B cell (primary cell): ENCODE results near the gene ADAMTS2. TPM values are rescaled to one million over a fixed set of nuclear protein-coding genes. Genes with fewer than 3 reads are reported as not detected.

Experiments
- ATAC-seq: fragments of 200-7000 bp; cut with Tn5 transposase; one replicate; pipeline ENCODE4 v1.10.0; 2021; ENCODE audit warnings: low read depth, mild to moderate bottlenecking, moderate number of reproducible peaks, moderate library complexity
- CTCF ChIA-PET: fragments of 350-600 bp; sonication (Branson Sonifier 250); formaldehyde crosslinking; loops from one replicate; lab custom pipeline; 2021; ENCODE audit warnings: antibody characterized with exemption, inconsistent platforms; lab: Charles Lee
- POLR2A ChIA-PET: fragments of 350-600 bp; sonication (Branson Sonifier 250); formaldehyde crosslinking; loops from one replicate; lab custom pipeline; 2021; ENCODE audit warnings: antibody characterized with exemption; lab: Charles Lee
- DNase-seq: peaks from one replicate; pipeline ENCODE4 v3.0.0; 2013
- H2AFZ ChIP-seq: 2 replicates; pipeline ENCODE4 v1.6.1; 2012; ENCODE audit warnings: mild to moderate bottlenecking, low read depth, low read length; ENCODE audit not compliant: insufficient read depth, poor library complexity, severe bottlenecking
- H3K27ac ChIP-seq, 2 donors: 1 replicate in 1 of 2; 2 replicates in 1 of 2; pipeline ENCODE4 v1.5.1; 2012 to 2013; ENCODE audit warnings: low read length in 2 of 2, mild to moderate bottlenecking in 2 of 2, moderate library complexity in 1 of 2
- H3K27me3 ChIP-seq, 4 experiments: fragments of 200-600 bp in 1 of 4; sonication (generic) in 1 of 4; replicated peaks in 1 of 4; 1 replicate in 2 of 4; 2 replicates in 2 of 4; pipeline versions ENCODE4 v1.6.1 to v1.7.0; 2013 to 2016; ENCODE audit warnings: low read length in 3 of 4, mild to moderate bottlenecking in 2 of 4, mixed read lengths in 1 of 4, moderate library complexity in 1 of 4; ENCODE audit not compliant: insufficient read depth in 4 of 4, control insufficient read depth in 3 of 4; ENCODE audit errors: control extremely low read depth in 1 of 4
- H3K36me3 ChIP-seq, 2 experiments: replicated peaks in 1 of 2; 1 replicate in 1 of 2; 2 replicates in 1 of 2; pipeline versions ENCODE4 v1.6.1 to v1.7.1; 2013; ENCODE audit warnings: low read length in 1 of 2; ENCODE audit not compliant: insufficient read depth in 2 of 2, control insufficient read depth in 1 of 2; ENCODE audit errors: control extremely low read depth in 1 of 2, extremely low read depth in 1 of 2
- H3K4me1 ChIP-seq, 2 donors: fragments of 200-600 bp in 1 of 2; sonication (generic) in 1 of 2; 1 replicate in 1 of 2; 2 replicates in 1 of 2; pipeline versions ENCODE4 v1.5.1 to v1.6.1; 2013 to 2017; ENCODE audit warnings: low read length in 2 of 2; ENCODE audit not compliant: control insufficient read depth in 2 of 2, insufficient read depth in 2 of 2
- H3K4me2 ChIP-seq: replicated peaks from 2 replicates; pipeline ENCODE3; 2012; ENCODE audit warnings: mild to moderate bottlenecking, low read depth, low read length; ENCODE audit not compliant: poor library complexity, severe bottlenecking
- H3K4me3 ChIP-seq, 5 experiments: fragments of 200-600 bp in 1 of 5; sonication (generic) in 1 of 5; 1 replicate in 3 of 5; 2 replicates in 2 of 5; pipeline versions ENCODE4 v1.5.1 to v1.7.0; 2011 to 2016; ENCODE audit warnings: low read length in 4 of 5, mild to moderate bottlenecking in 4 of 5, low read depth in 2 of 5, control low read depth in 1 of 5, moderate library complexity in 1 of 5; ENCODE audit not compliant: insufficient read depth in 1 of 5; ENCODE audit errors: control extremely low read depth in 1 of 5, extremely low read depth in 1 of 5
- H3K79me2 ChIP-seq: fragments of 200-600 bp; sonication (generic); one replicate; pipeline ENCODE4 v1.6.0; 2016; ENCODE audit warnings: low read length; ENCODE audit not compliant: control insufficient read depth, insufficient read depth
- H3K9ac ChIP-seq: fragments of 200-600 bp; sonication (generic); 2 replicates; pipeline ENCODE4 v1.6.1; 2017; ENCODE audit warnings: mild to moderate bottlenecking, low read length, moderate library complexity
- H3K9me3 ChIP-seq, 3 donors: one replicate each; pipeline versions ENCODE4 v1.6.1 to v1.7.1; 2013; ENCODE audit warnings: low read length in 2 of 3; ENCODE audit not compliant: control insufficient read depth in 2 of 3, insufficient read depth in 1 of 3; ENCODE audit errors: control extremely low read depth in 1 of 3
- H4K20me1 ChIP-seq: 2 replicates; pipeline ENCODE4 v1.6.0; 2012; ENCODE audit warnings: mild to moderate bottlenecking, low read length; ENCODE audit not compliant: insufficient read depth, control insufficient read depth, poor library complexity, severe bottlenecking
- H3K27ac Mint-ChIP-seq: one replicate; pipeline ENCODE4 v1.8.0; 2021; ENCODE audit warnings: mixed read lengths
- H3K27me3 Mint-ChIP-seq: one replicate; pipeline ENCODE4 v1.8.0; 2021; ENCODE audit warnings: mixed read lengths
- H3K4me1 Mint-ChIP-seq: one replicate; pipeline ENCODE4 v1.8.0; 2021; ENCODE audit warnings: mixed read lengths
- H3K4me3 Mint-ChIP-seq: one replicate; pipeline ENCODE4 v1.8.0; 2021; ENCODE audit warnings: mixed read lengths
- H3K9me3 Mint-ChIP-seq: one replicate; pipeline ENCODE4 v1.8.0; 2022; ENCODE audit warnings: mixed read lengths; ENCODE audit not compliant: insufficient read depth
- EZH2 ChIP-seq: IDR thresholded peaks from 2 replicates; pipeline ENCODE4 v1.6.1; 2012; ENCODE audit warnings: borderline replicate concordance, low read depth, mild to moderate bottlenecking, moderate library complexity, low read length; ENCODE audit not compliant: insufficient read depth, poor library complexity, severe bottlenecking
- WGBS: methylation state at CpG from one replicate; pipeline ENCODE4 v1.1.5; 2013; ENCODE audit warnings: missing lambda C conversion rate; ENCODE audit not compliant: insufficient coverage; 5-methylcytosine and 5-hydroxymethylcytosine counted together
- intact Hi-C: fragments of 100-400 bp; cut with micrococcal nuclease; formaldehyde crosslinking; loops from one replicate; pipeline ENCODE4 v1.10.0; 2022
- polyA plus RNA-seq: library from polyadenylated mRNA; depleted of rRNA; stranded (reverse); fragments of >200 nt; gene quantifications from 2 replicates; pipeline ENCODE4 v1.2.3, GENCODE V29; 2012
- total RNA-seq, 2 donors: library from RNA; stranded (reverse); fragments of 120-200 nt in 1 of 2; gene quantifications; 1 replicate in 1 of 2; 2 replicates in 1 of 2; pipeline versions ENCODE4 v1.2.3 to v1.2.4, GENCODE V29; 2013 to 2022
- TF ChIP-seq, protein P1 (sequence below): fragments of 200-600 bp; IDR thresholded peaks from one replicate; pipeline ENCODE4 v1.8.0; 2022; ENCODE audit warnings: antibody characterized with exemption, mild to moderate bottlenecking

The ADAMTS2 gene
- total and polyA plus RNA-seq, 2 donors (not counting 1 experiment from before 2014, with no cell fraction given): not detected

DNA sequence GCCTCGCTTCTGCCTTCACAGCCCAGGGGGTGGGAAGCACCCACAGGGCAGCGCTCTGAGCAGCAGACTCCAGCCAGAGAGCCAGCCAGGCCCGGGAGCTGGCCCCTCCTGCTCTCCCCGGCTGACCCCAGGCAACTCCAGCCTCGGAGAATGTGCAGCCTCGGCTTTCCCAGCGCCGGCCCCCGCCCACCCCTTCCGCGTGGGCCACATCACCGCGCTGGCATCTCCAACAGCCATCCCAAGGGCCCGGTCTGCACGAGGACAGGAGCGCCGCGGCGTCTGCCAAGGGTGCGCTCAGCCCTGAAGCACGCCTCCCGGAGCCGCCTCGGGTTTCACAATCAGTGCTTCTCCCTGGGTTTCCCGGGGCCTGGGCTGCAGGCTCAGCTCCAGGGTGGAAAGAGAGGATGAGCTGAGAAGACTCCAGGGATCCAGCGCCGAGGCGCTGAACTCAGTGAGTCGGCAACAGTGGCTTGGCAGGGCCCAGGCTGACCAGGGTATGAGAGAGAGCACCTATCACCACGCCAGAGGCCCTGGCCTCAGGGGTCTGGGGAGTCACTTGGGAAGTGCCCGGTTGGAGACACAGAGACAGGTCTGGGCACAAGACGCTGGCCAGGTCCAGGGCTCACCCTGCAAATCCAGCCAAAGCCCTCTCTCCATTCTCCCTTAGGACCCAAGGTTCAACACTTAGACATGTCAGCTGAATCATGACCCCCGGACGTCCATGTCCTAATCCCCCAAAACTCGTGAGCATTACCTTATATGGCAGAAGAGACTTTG lies 79.6 kb downstream of the ADAMTS2 start:
- intact Hi-C loops: no loop called here
- H3K9ac ChIP-seq: no peak overlapping the region
- no peaks in the 10 kb centered on the region for H3K4me1 Mint-ChIP-seq
- H3K27me3 Mint-ChIP-seq: peaks cover 5% of the 10 kb centered on the region
- ChIA-PET POLR2A (no interaction called here), CTCF (no interaction called here)
- no peaks in the 10 kb centered on the region for H3K9me3 ChIP-seq
- H3K4me1 ChIP-seq: no peaks in the 10 kb centered on the region
- H3K27ac Mint-ChIP-seq: no peak overlapping the region
- ATAC-seq (no peak), DNase-seq (no peak)
- H3K27ac ChIP-seq: no peak overlapping the region
- H3K9me3 Mint-ChIP-seq: no peaks in the 10 kb centered on the region
- no peaks in the 10 kb centered on the region for H3K79me2 ChIP-seq
- no peak overlapping the region for H3K4me3 ChIP-seq
- no peaks in the 10 kb centered on the region for H3K36me3 ChIP-seq
- no peak for TF ChIP-seq EZH2
- TF ChIP-seq, protein P1, sequence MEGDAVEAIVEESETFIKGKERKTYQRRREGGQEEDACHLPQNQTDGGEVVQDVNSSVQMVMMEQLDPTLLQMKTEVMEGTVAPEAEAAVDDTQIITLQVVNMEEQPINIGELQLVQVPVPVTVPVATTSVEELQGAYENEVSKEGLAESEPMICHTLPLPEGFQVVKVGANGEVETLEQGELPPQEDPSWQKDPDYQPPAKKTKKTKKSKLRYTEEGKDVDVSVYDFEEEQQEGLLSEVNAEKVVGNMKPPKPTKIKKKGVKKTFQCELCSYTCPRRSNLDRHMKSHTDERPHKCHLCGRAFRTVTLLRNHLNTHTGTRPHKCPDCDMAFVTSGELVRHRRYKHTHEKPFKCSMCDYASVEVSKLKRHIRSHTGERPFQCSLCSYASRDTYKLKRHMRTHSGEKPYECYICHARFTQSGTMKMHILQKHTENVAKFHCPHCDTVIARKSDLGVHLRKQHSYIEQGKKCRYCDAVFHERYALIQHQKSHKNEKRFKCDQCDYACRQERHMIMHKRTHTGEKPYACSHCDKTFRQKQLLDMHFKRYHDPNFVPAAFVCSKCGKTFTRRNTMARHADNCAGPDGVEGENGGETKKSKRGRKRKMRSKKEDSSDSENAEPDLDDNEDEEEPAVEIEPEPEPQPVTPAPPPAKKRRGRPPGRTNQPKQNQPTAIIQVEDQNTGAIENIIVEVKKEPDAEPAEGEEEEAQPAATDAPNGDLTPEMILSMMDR: no peak
- H4K20me1 ChIP-seq: no peaks in the 10 kb centered on the region
- no peaks in the 10 kb centered on the region for H3K27me3 ChIP-seq
- H2AFZ ChIP-seq: no peak overlapping the region
- H3K4me2 ChIP-seq: no peak overlapping the region
- H3K4me3 Mint-ChIP-seq: no peak overlapping the region
- WGBS: 61% methylated on average over 31 of the region's 35 CpGs

DNA sequence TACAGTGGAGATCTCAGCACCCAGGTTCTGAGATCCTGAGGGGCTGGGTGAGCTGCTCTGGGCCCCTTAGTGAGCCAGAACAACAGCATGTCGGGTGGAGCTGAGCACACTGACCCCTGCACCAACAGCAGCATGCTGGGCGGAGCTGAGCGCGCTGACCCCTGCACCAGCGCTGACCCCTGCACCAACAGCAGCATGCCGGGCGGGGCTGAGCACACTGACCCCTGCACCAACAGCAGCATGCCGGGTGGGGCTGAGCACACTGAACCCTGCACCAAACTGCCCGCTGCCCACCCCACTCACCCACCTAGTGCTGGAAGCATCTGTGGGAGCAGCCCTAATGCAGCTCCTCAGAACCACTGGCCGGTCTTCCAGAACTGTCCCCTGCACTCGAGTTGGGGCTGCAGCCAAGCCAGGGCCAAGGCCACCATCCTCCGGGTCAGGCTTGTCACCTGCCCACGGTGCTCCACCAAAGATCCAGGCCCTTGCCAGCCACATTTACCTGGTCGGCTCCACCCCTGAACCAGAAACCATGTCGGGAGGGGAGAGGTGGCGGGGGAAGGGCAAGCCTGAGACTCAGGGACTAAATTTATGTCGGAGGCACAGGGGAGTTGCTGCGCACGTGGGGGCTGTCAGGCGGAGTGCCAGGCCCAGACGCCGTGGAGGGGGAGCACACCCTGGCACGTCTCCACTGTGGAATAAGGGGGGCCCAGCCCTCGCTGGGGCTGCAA lies 80.3 kb downstream of the ADAMTS2 start:
- Mint-ChIP-seq H3K27me3 (peaks cover 5% of the 10 kb centered on the region), H3K4me3 (no peak overlapping the region), H3K4me1 (no peaks in the 10 kb centered on the region), H3K27ac (no peak overlapping the region), H3K9me3 (no peaks in the 10 kb centered on the region)
- Histone ChIP-seq H3K4me1 (no peaks in the 10 kb centered on the region), H3K27ac (no peak overlapping the region), H3K79me2 (no peaks in the 10 kb centered on the region), H3K4me2 (no peak overlapping the region), H4K20me1 (no peaks in the 10 kb centered on the region), H3K4me3 (no peak overlapping the region), H3K9me3 (no peaks in the 10 kb centered on the region), H3K9ac (no peak overlapping the region), H3K36me3 (no peaks in the 10 kb centered on the region), H2AFZ (no peak overlapping the region), H3K27me3 (no peaks in the 10 kb centered on the region)
- ATAC-seq (no peak), DNase-seq (no peak)
- TF ChIP-seq, protein P1: no peak
- no peak for TF ChIP-seq EZH2
- POLR2A ChIA-PET: no interaction called here
- intact Hi-C loops: no loop called here
- WGBS: 62% methylated on average over 20 of the region's 24 CpGs
- CTCF ChIA-PET: no interaction called here
